K562 (cell line): Measurements from ENCODE around the gene RBM25. TPM values are rescaled to one million over a fixed set of nuclear protein-coding genes. Genes with fewer than 3 reads are reported as not detected.

ENCODE experiments used
- CTCFL ChIP-seq: IDR thresholded peaks from 2 replicates; pipeline ENCODE4 v1.6.1; 2011; ENCODE audit warnings: borderline replicate concordance, low read depth, mild to moderate bottlenecking, moderate library complexity, low read length; ENCODE audit not compliant: insufficient read depth, poor library complexity, severe bottlenecking
- FOXJ2 ChIP-seq: fragments of 200-800 bp; sonication (Bioruptor generic); IDR thresholded peaks from 2 replicates; pipeline ENCODE4 v1.6.1; 2016; ENCODE audit warnings: missing genetic modification characterization, missing compliant biosample characterization
- ID3 ChIP-seq, 2 experiments: fragments of 250-450 bp in 1 of 2; fragments of 450-650 bp in 1 of 2; sonication (Bioruptor Pico) in 1 of 2; IDR thresholded peaks; 2 replicates each; pipeline versions ENCODE4 v1.6.1 to v1.8.0; 2016 to 2021; ENCODE audit warnings: mild to moderate bottlenecking in 2 of 2, moderate library complexity in 2 of 2, missing compliant biosample characterization in 1 of 2, missing genetic modification characterization in 1 of 2
- IRF1 ChIP-seq: sonication (generic); formaldehyde crosslinking; IDR thresholded peaks from 2 replicates; pipeline ENCODE4 v1.8.0; 2022; ENCODE audit warnings: missing genetic modification reagents, mild to moderate bottlenecking, borderline replicate concordance
- KDM5B ChIP-seq: fragments of 200-600 bp; sonication (generic); IDR thresholded peaks from 2 replicates; pipeline ENCODE4 v1.6.1; 2012; ENCODE audit warnings: low read depth, mild to moderate bottlenecking, moderate library complexity, low read length, control low read depth, inconsistent platforms; ENCODE audit not compliant: insufficient replicate concordance
- MAFK ChIP-seq: IDR thresholded peaks from 2 replicates; pipeline ENCODE4 v1.6.1; 2011; ENCODE audit warnings: low read length, improper control_type of control experiment
- MEIS2 ChIP-seq: fragments of 450-650 bp; IDR thresholded peaks from 2 replicates; pipeline ENCODE4 v1.6.1; 2014; ENCODE audit warnings: mild to moderate bottlenecking; ENCODE audit not compliant: partially characterized antibody
- MITF ChIP-seq: IDR thresholded peaks from 2 replicates; pipeline ENCODE4 v1.6.1; 2014; ENCODE audit warnings: antibody characterized with exemption
- NUFIP1 ChIP-seq: fragments of 450-650 bp; IDR thresholded peaks from 2 replicates; pipeline ENCODE4 v1.6.1; 2018; ENCODE audit not compliant: partially characterized antibody
- PPARD ChIP-seq: fragments of 250-450 bp; sonication (Bioruptor Pico); IDR thresholded peaks from 2 replicates; pipeline ENCODE4 v1.8.0; 2022; ENCODE audit warnings: inconsistent platforms, mild to moderate bottlenecking, moderate library complexity
- RBM25 ChIP-seq: fragments of 200-400 bp; formaldehyde crosslinking; IDR thresholded peaks from 2 replicates; pipeline ENCODE4 v1.6.1; 2018; ENCODE audit warnings: low read length, low read depth, moderate library complexity; ENCODE audit not compliant: severe bottlenecking
- SIN3A ChIP-seq, 2 experiments: fragments of 150-350 bp in 1 of 2; IDR thresholded peaks; 2 replicates each; pipeline ENCODE4 v1.6.1; 2011 to 2016; ENCODE audit warnings: borderline replicate concordance in 2 of 2, low read depth in 2 of 2, low read length in 2 of 2, mild to moderate bottlenecking in 2 of 2, moderate library complexity in 2 of 2; ENCODE audit not compliant: control insufficient read depth in 1 of 2
- SIRT6 ChIP-seq: IDR thresholded peaks from one replicate; pipeline ENCODE4 v1.6.1; 2012; ENCODE audit warnings: low read depth, mild to moderate bottlenecking, control low read depth, inconsistent platforms, low read length, moderate library complexity
- SP1 ChIP-seq: sonication (generic); formaldehyde crosslinking; IDR thresholded peaks from 2 replicates; pipeline ENCODE4 v1.8.1; 2022; ENCODE audit warnings: mild to moderate bottlenecking, missing genetic modification reagents
- SUPT5H ChIP-seq: fragments of 450-650 bp; IDR thresholded peaks from 2 replicates; pipeline ENCODE4 v1.6.1; 2016
- TAF7 ChIP-seq: fragments of 450-650 bp; IDR thresholded peaks from 2 replicates; pipeline ENCODE4 v1.6.1; 2016; ENCODE audit warnings: missing genetic modification characterization, missing compliant biosample characterization
- TCF3 ChIP-seq: sonication (generic); formaldehyde crosslinking; IDR thresholded peaks from 2 replicates; pipeline ENCODE4 v1.4.0; 2020; ENCODE audit warnings: mild to moderate bottlenecking, missing genetic modification reagents
- TFAP4 ChIP-seq: sonication (generic); formaldehyde crosslinking; IDR thresholded peaks from 2 replicates; pipeline ENCODE4 v1.8.0; 2022; ENCODE audit warnings: missing genetic modification reagents, mild to moderate bottlenecking, moderate library complexity, borderline replicate concordance
- ZBTB1 ChIP-seq: sonication (generic); formaldehyde crosslinking; IDR thresholded peaks from 2 replicates; pipeline ENCODE4 v1.8.1; 2023; ENCODE audit warnings: missing genetic modification reagents, low read depth, mild to moderate bottlenecking, borderline replicate concordance
- ZNF551 ChIP-seq: fragments of 250-450 bp; sonication (Bioruptor Pico); IDR thresholded peaks from 2 replicates; pipeline ENCODE4 v1.5.0; 2021; ENCODE audit warnings: mild to moderate bottlenecking, moderate library complexity
- polyA plus RNA-seq, 8 experiments: library from polyadenylated mRNA; depleted of rRNA in 4 of 8; stranded (reverse) in 5 of 8; unstranded in 3 of 8; fragments of >200 nt; fragmentation: Nextera tagmentation in 2 of 8; fragmentation: Illumina TruSeq in 1 of 8; extraction: Ambion mirVana in 2 of 8; extraction: Trizol in 1 of 8; gene quantifications; 2 replicates each; pipeline versions ENCODE4 v1.2.1 to v1.2.3, GENCODE V29; 2011 to 2014; ENCODE audit warnings: inconsistent platforms in 1 of 8, missing spikeins in 1 of 8
- total RNA-seq, 7 experiments: library from RNA; depleted of rRNA in 6 of 7; stranded (reverse); fragments of >200 nt in 6 of 7; fragmentation: Illumina TruSeq in 2 of 7; extraction: Trizol in 2 of 7; gene quantifications; 2 replicates each; pipeline versions ENCODE4 v1.2.1 to v1.2.3, GENCODE V29; 2011 to 2021; ENCODE audit warnings: low replicate concordance in 1 of 7

Gene RBM25
- total and polyA plus RNA-seq, 9 of the 15 experiments (the other 6 are each of a cell fraction or from before 2014, with no cell fraction given): 28.6 to 80.1 (median 48.1) TPM

GRCh38 chr14:73026845-73027542 lies 31.3 kb upstream of the RBM25 start, which contains the start of gene ZFYVE1 (continued):
- TF ChIP-seq MITF (0 out of 2 replicates have a peak, but pooled peaks have one; percentile 46), PPARD (CRISPR knock-in tag) (no peak), ID3 (CRISPR knock-in tag; IDR thresholded peaks at IDR 0.05) (no peak), ID3 (tag; IDR thresholded peaks at IDR 0.05) (0 out of 2 replicates have a peak, but pooled peaks have one; percentile 16), SIN3A (IDR thresholded peaks at IDR 0.05; ENCODE audit: borderline replicate concordance in 2 of 2, control insufficient read depth in 1 of 2, low read depth in 2 of 2, low read length in 2 of 2) (peak; percentile 90 to 98), ZBTB1 (CRISPR knock-in tag) (no peak), KDM5B (peak; percentile 22), CTCFL (no peak), SIRT6 (no peak), RBM25 (no peak), MEIS2 (peak; percentile 25), ZNF551 (no peak), IRF1 (CRISPR knock-in tag) (no peak), TCF3 (CRISPR knock-in tag) (no peak), SUPT5H (peak; percentile 64), SP1 (CRISPR knock-in tag) (peak; percentile 65; the same call in 1 of the 2 replicates), TFAP4 (peak; percentile 100), MAFK (no peak), FOXJ2 (tag) (0 out of 2 replicates have a peak, but pooled peaks have one; percentile 42), TAF7 (tag) (no peak), NUFIP1 (no peak)
